HL-60/S4 treated with retinoic acid at 250 ng/mL for 4 days and 3 days (cell line): ENCODE measurements around the gene ZBTB46.
"Not testable (repeated sequence)": the region's sequence is repeated elsewhere in the genome, so short reads cannot be mapped to it uniquely, and the experiment has no call there.

ENCODE experiments used
- in situ Hi-C: fragments of 300-500 bp; cut with MboI; formaldehyde crosslinking; loops from 2 replicates; pipeline ENCODE4 v1.7.0; 2022; ENCODE audit warnings: low sequenced_read_pairs

Gene ZBTB46

GRCh38 chr20:63830841-63831588 is at the start of gene ZBTB46:
TSS of gene ZBTB46 (minus strand) at chr20:63831264. CDS start at chr20:63790757, 40,507 bp downstream.
- in situ Hi-C loops, result no loop called here

GRCh38 chr20:63878899-63879663 is 48.0 kb upstream of the ZBTB46 start:
- in situ Hi-C loops, result no loop called here

- in situ Hi-C loops, result no loop called here
Observed at GRCh38 chr20:63877755-63878470, 46.8 kb upstream of the ZBTB46 start.

GRCh38 chr20:63876489-63877036 is 45.5 kb upstream of the ZBTB46 start:
- in situ Hi-C loops, result no loop called here

- in situ Hi-C loops, result not testable (repeated sequence)
Observed at GRCh38 chr20:63874241-63874640, 43.2 kb upstream of the ZBTB46 start.

- in situ Hi-C loops, result no loop called here
Observed at GRCh38 chr20:63873477-63873971, 42.5 kb upstream of the ZBTB46 start.

- in situ Hi-C loops, result no loop called here
Observed at GRCh38 chr20:63868264-63868663, 37.2 kb upstream of the ZBTB46 start.

GRCh38 chr20:63867042-63867441 is 36.0 kb upstream of the ZBTB46 start:
- in situ Hi-C loops, result not testable (repeated sequence)

- in situ Hi-C loops, result no loop called here
Observed at GRCh38 chr20:63864978-63865640, 34.0 kb upstream of the ZBTB46 start, which contains the start of gene TPD52L2. TSS of gene TPD52L2 (plus strand) at chr20:63865270. CDS start at chr20:63865366, 96 bp downstream.

GRCh38 chr20:63864545-63864977 is 33.5 kb upstream of the ZBTB46 start:
- in situ Hi-C loops, result no loop called here

GRCh38 chr20:63863798-63864544 is 32.9 kb upstream of the ZBTB46 start:
- in situ Hi-C loops, result no loop called here

- in situ Hi-C loops, result no loop called here
Observed at GRCh38 chr20:63863021-63863797, 32.1 kb upstream of the ZBTB46 start.

GRCh38 chr20:63861981-63862901 is 31.2 kb upstream of the ZBTB46 start:
- in situ Hi-C loops, result no loop called here

GRCh38 chr20:63861365-63861934 is 30.4 kb upstream of the ZBTB46 start, which contains the start of gene ABHD16B:
TSS of gene ABHD16B (plus strand) at chr20:63861498. CDS start at chr20:63861541, 43 bp downstream.
- in situ Hi-C loops, result no loop called here

- in situ Hi-C loops, result no loop called here
Observed at GRCh38 chr20:63860325-63861051, 29.4 kb upstream of the ZBTB46 start.

GRCh38 chr20:63859166-63859699 is 28.2 kb upstream of the ZBTB46 start:
- in situ Hi-C loops, result no loop called here
